ENCODE data around the gene QSOX2. TPM values are rescaled to one million over a fixed set of nuclear protein-coding genes. Genes with fewer than 3 reads are reported as not detected.

The QSOX2 gene
- total RNA-seq, 1 experiment from 2014 or later: 40.0 TPM

DNA sequence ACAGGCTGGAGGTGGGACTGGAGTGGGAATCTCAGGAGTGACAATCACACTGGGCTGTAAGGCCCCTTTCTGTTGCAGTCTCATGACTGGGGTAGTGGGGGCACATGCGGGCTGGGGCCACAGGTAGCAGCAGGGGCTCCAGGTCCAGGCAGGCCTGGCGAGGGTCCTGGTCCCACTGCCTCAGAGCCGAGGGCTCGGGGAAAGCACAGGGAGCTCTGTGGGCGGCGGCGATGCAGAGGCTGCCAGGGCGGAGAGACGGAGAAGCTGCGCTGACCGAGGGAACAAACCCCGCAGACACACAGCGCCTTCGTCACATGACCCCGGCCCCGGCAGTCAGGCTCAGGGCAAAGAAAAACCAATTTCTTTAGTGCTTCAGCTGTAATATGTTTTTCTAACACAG is 35.3 kb downstream of the QSOX2 start:
- Histone ChIP-seq H3K27me3 (ENCODE audit: control insufficient read depth, insufficient read depth, low read length) (no peaks in the 10 kb centered on the region), H3K27ac (ENCODE audit: low read length) (no peak overlapping the region), H3K4me3 (ENCODE audit: low read depth in 2 of 2, low read length in 2 of 2) (no peak overlapping the region), H3K4me1 (ENCODE audit: control insufficient read depth, insufficient read depth, low read length) (no peaks in the 10 kb centered on the region), H3K36me3 (ENCODE audit: control insufficient read depth, insufficient read depth, low read length) (0 out of 2 replicates have a peak, but pooled peaks cover 2% of the 10 kb centered on the region), H3K9me3 (ENCODE audit: control insufficient read depth, insufficient read depth, low read depth, low read length) (no peaks in the 10 kb centered on the region; the same call in 1 of the 2 replicates)
- ChIA-PET POLR2A (no interaction called here), CTCF (no interaction called here)
- intact Hi-C loops (cut with micrococcal nuclease; ENCODE audit: unreplicated experiment): no loop called here
- no peak for DNase-seq (ENCODE audit: low read depth, low spot score)
- no TSS peak for BruUV-seq (replicated peaks)
- no peak for ATAC-seq
- in situ Hi-C loops (cut with HindIII; ENCODE audit: low pct_unique_long_range_greater_than_20kb, low sequenced_read_pairs): no loop called here
- TF ChIP-seq POLR2AphosphoS5 (IDR thresholded peaks at IDR 0.05; ENCODE audit: low read depth, low read length) (no peak), SIN3A (IDR thresholded peaks at IDR 0.05; ENCODE audit: borderline replicate concordance, insufficient read depth, low read depth, low read length) (no peak), TCF7L2 (IDR thresholded peaks at IDR 0.05; ENCODE audit: low read depth, low read length) (no peak)

DNA sequence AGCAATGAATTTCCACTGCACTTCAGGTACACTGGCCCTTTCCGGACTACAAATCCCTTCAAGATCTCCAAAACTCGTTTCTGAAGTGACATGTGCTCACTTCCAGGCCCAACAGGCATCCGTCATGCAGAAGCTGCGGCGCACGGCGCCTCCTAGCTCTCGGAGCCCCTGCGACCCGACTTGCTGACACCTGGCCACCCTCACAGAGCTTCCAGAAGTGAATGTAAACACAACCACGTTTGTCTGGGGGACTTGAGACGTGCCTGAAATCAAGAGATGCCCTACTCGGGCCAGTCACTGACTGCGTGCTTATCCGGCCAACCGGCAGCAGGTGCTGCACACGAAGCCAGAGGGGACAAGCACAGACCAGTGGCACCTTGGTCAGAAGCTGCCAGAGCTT is 35.8 kb downstream of the QSOX2 start:
- POLR2A ChIA-PET: no interaction called here
- BruUV-seq (replicated peaks): no TSS peak

DNA sequence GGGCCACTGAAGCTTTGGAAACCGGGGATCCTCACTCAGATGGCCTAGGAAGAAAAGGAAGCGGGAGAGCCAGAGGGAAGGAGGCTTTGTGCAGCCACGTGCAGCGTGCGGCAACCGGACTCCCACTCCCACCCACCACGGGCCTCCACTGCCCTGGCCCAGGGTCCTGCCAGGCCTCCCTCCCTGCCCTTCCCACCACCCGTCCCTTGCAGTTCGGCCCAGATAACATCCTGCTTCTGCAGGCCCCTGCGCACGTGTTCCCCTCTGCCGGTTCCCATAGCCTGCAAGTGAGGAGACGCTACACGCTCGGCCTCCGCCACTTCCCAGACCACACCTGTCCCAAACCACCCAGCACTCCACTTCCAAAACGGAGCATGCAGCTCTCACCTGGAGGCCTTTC is 36.4 kb downstream of the QSOX2 start:
- intact Hi-C loops (cut with micrococcal nuclease; ENCODE audit: unreplicated experiment) (no loop called here), in situ Hi-C loops (cut with HindIII; ENCODE audit: low pct_unique_long_range_greater_than_20kb, low sequenced_read_pairs) (no loop called here)
- CTCF ChIA-PET: interaction anchor here (0.7 kb wide), 2 partner anchors 39 to 460 kb away, joined by 5 to 8 read pairs; no protein-coding TSS in a partner anchor
- no peaks in the 10 kb centered on the region for H3K27me3 ChIP-seq (ENCODE audit: control insufficient read depth, insufficient read depth, low read length)
- H3K36me3 ChIP-seq (ENCODE audit: control insufficient read depth, insufficient read depth, low read length): no peaks in the 10 kb centered on the region
- POLR2A ChIA-PET: no interaction called here
- TF ChIP-seq, protein P1, sequence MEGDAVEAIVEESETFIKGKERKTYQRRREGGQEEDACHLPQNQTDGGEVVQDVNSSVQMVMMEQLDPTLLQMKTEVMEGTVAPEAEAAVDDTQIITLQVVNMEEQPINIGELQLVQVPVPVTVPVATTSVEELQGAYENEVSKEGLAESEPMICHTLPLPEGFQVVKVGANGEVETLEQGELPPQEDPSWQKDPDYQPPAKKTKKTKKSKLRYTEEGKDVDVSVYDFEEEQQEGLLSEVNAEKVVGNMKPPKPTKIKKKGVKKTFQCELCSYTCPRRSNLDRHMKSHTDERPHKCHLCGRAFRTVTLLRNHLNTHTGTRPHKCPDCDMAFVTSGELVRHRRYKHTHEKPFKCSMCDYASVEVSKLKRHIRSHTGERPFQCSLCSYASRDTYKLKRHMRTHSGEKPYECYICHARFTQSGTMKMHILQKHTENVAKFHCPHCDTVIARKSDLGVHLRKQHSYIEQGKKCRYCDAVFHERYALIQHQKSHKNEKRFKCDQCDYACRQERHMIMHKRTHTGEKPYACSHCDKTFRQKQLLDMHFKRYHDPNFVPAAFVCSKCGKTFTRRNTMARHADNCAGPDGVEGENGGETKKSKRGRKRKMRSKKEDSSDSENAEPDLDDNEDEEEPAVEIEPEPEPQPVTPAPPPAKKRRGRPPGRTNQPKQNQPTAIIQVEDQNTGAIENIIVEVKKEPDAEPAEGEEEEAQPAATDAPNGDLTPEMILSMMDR (IDR thresholded peaks at IDR 0.05): no peak
- TF ChIP-seq POLR2AphosphoS5 (IDR thresholded peaks at IDR 0.05; ENCODE audit: low read depth, low read length) (no peak), TCF7L2 (IDR thresholded peaks at IDR 0.05; ENCODE audit: low read depth, low read length) (no peak), SIN3A (IDR thresholded peaks at IDR 0.05; ENCODE audit: borderline replicate concordance, insufficient read depth, low read depth, low read length) (no peak)
- TF ChIP-seq, protein P2, sequence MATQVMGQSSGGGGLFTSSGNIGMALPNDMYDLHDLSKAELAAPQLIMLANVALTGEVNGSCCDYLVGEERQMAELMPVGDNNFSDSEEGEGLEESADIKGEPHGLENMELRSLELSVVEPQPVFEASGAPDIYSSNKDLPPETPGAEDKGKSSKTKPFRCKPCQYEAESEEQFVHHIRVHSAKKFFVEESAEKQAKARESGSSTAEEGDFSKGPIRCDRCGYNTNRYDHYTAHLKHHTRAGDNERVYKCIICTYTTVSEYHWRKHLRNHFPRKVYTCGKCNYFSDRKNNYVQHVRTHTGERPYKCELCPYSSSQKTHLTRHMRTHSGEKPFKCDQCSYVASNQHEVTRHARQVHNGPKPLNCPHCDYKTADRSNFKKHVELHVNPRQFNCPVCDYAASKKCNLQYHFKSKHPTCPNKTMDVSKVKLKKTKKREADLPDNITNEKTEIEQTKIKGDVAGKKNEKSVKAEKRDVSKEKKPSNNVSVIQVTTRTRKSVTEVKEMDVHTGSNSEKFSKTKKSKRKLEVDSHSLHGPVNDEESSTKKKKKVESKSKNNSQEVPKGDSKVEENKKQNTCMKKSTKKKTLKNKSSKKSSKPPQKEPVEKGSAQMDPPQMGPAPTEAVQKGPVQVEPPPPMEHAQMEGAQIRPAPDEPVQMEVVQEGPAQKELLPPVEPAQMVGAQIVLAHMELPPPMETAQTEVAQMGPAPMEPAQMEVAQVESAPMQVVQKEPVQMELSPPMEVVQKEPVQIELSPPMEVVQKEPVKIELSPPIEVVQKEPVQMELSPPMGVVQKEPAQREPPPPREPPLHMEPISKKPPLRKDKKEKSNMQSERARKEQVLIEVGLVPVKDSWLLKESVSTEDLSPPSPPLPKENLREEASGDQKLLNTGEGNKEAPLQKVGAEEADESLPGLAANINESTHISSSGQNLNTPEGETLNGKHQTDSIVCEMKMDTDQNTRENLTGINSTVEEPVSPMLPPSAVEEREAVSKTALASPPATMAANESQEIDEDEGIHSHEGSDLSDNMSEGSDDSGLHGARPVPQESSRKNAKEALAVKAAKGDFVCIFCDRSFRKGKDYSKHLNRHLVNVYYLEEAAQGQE (IDR thresholded peaks at IDR 0.05; ENCODE audit: insufficient read depth in 1 of 2, low read depth in 2 of 2, low read length in 1 of 2): no peak
- H3K4me1 ChIP-seq (ENCODE audit: control insufficient read depth, insufficient read depth, low read length): peaks cover under 1% of the 10 kb centered on the region; the same call in 1 of the 2 replicates
- no peaks in the 10 kb centered on the region; the same call in 1 of the 2 replicates for H3K9me3 ChIP-seq (ENCODE audit: control insufficient read depth, insufficient read depth, low read depth, low read length)
- DNase-seq (ENCODE audit: low read depth, low spot score) (no peak), ATAC-seq (no peak)
- no TSS peak for BruUV-seq (replicated peaks)
- no peak overlapping the region for H3K27ac ChIP-seq (ENCODE audit: low read length)
- no peak overlapping the region for H3K4me3 ChIP-seq (ENCODE audit: low read depth in 2 of 2, low read length in 2 of 2)

More for the DNA sequence above, 35.8 kb downstream of the QSOX2 start:
- in situ Hi-C loops (cut with HindIII; ENCODE audit: low pct_unique_long_range_greater_than_20kb, low sequenced_read_pairs) (no loop called here), intact Hi-C loops (cut with micrococcal nuclease; ENCODE audit: unreplicated experiment) (no loop called here)
- Histone ChIP-seq H3K27ac (ENCODE audit: low read length) (no peak overlapping the region), H3K36me3 (ENCODE audit: control insufficient read depth, insufficient read depth, low read length) (0 out of 2 replicates have a peak, but pooled peaks cover 2% of the 10 kb centered on the region), H3K4me1 (ENCODE audit: control insufficient read depth, insufficient read depth, low read length) (no peaks in the 10 kb centered on the region), H3K9me3 (ENCODE audit: control insufficient read depth, insufficient read depth, low read depth, low read length) (no peaks in the 10 kb centered on the region; the same call in 1 of the 2 replicates), H3K27me3 (ENCODE audit: control insufficient read depth, insufficient read depth, low read length) (no peaks in the 10 kb centered on the region), H3K4me3 (ENCODE audit: low read depth in 2 of 2, low read length in 2 of 2) (no peak overlapping the region)
- ATAC-seq (no peak), DNase-seq (ENCODE audit: low read depth, low spot score) (no peak)
- CTCF ChIA-PET: interaction anchor here (0.7 kb wide), 2 partner anchors 39 to 461 kb away, joined by 5 to 8 read pairs; no protein-coding TSS in a partner anchor
- TF ChIP-seq TCF7L2 (IDR thresholded peaks at IDR 0.05; ENCODE audit: low read depth, low read length) (no peak), POLR2AphosphoS5 (IDR thresholded peaks at IDR 0.05; ENCODE audit: low read depth, low read length) (no peak), SIN3A (IDR thresholded peaks at IDR 0.05; ENCODE audit: borderline replicate concordance, insufficient read depth, low read depth, low read length) (no peak)

All from Panc1 (cell line).